Measurements from ENCODE around the gene PYDC1.
"Not testable (repeated sequence)": the region's sequence is repeated elsewhere in the genome, so short reads cannot be mapped to it uniquely, and the experiment has no call there.

PYDC1 gene

GRCh38 chr16:31216422-31217135 is at the start of gene PYDC1:
Gene PYDC1, minus strand, starts transcription at chr16:31217135. Its CDS starts 107 bp downstream, at chr16:31217028.
- Mint-ChIP-seq H3K36me3 (ENCODE audit: insufficient read depth) (no peaks in the 10 kb centered on the region), H3K4me1 (peaks cover 24% of the 10 kb centered on the region), H3K27me3 (peaks cover 70% of the 10 kb centered on the region), H3K9me3 (no peaks in the 10 kb centered on the region), H3K4me3 (peak within 1 kb of the TSS; percentile 61), H3K27ac (ENCODE audit: low read depth) (no peak within 1 kb of the TSS)
- DNase-seq (ENCODE audit: low spot score in 2 of 2) (no peak), ATAC-seq (replicated peaks; ENCODE audit: extremely low read depth, poor library complexity, severe bottlenecking) (peak; percentile 21)

- Mint-ChIP-seq H3K4me1 (peaks cover 49% of the 10 kb centered on the region), H3K27ac (ENCODE audit: low read depth) (peak overlapping the region; percentile 95), H3K4me3 (peak overlapping the region; percentile 61), H3K9me3 (no peaks in the 10 kb centered on the region), H3K27me3 (no peaks in the 10 kb centered on the region), H3K36me3 (ENCODE audit: insufficient read depth) (peaks cover 12% of the 10 kb centered on the region)
- peak in 1 of 2 donors; percentile 39 for DNase-seq (ENCODE audit: low spot score in 2 of 2)
- peak; percentile 95 for ATAC-seq (replicated peaks; ENCODE audit: extremely low read depth, poor library complexity, severe bottlenecking)
Measured at GRCh38 chr16:31265329-31266245, 48.7 kb upstream of the PYDC1 start.

- peaks cover 44% of the 10 kb centered on the region for H3K4me1 Mint-ChIP-seq
- ATAC-seq (replicated peaks; ENCODE audit: extremely low read depth, poor library complexity, severe bottlenecking) (no peak), DNase-seq (ENCODE audit: low spot score in 2 of 2) (no peak)
- H3K36me3 Mint-ChIP-seq (ENCODE audit: insufficient read depth), result peaks cover 2% of the 10 kb centered on the region
- no peaks in the 10 kb centered on the region for H3K27me3 Mint-ChIP-seq
- H3K9me3 Mint-ChIP-seq, result no peaks in the 10 kb centered on the region
- H3K27ac Mint-ChIP-seq (ENCODE audit: low read depth), result peak overlapping the region; percentile 6
- H3K4me3 Mint-ChIP-seq, result no peak overlapping the region
Measured at GRCh38 chr16:31262084-31262483, 45.1 kb upstream of the PYDC1 start.

- Mint-ChIP-seq H3K4me1 (peaks cover 34% of the 10 kb centered on the region), H3K4me3 (peak overlapping the region; percentile 74), H3K27ac (ENCODE audit: low read depth) (peak overlapping the region; percentile 71), H3K36me3 (ENCODE audit: insufficient read depth) (no peaks in the 10 kb centered on the region), H3K27me3 (no peaks in the 10 kb centered on the region), H3K9me3 (no peaks in the 10 kb centered on the region)
- no peak for DNase-seq (ENCODE audit: low spot score in 2 of 2)
- ATAC-seq (replicated peaks; ENCODE audit: extremely low read depth, poor library complexity, severe bottlenecking), result no peak
Measured at GRCh38 chr16:31260136-31260931, 43.4 kb upstream of the PYDC1 start.

GRCh38 chr16:31258366-31258765 is 41.4 kb upstream of the PYDC1 start:
- Mint-ChIP-seq H3K27me3 (no peaks in the 10 kb centered on the region), H3K27ac (ENCODE audit: low read depth) (no peak overlapping the region), H3K4me1 (peaks cover 35% of the 10 kb centered on the region), H3K4me3 (no peak overlapping the region), H3K9me3 (no peaks in the 10 kb centered on the region), H3K36me3 (ENCODE audit: insufficient read depth) (no peaks in the 10 kb centered on the region)
- no peak for ATAC-seq (replicated peaks; ENCODE audit: extremely low read depth, poor library complexity, severe bottlenecking)
- DNase-seq (ENCODE audit: low spot score in 2 of 2), result no peak

GRCh38 chr16:31256466-31256865 is 39.5 kb upstream of the PYDC1 start:
- Mint-ChIP-seq H3K27me3 (no peaks in the 10 kb centered on the region), H3K4me1 (peaks cover 27% of the 10 kb centered on the region), H3K4me3 (no peak overlapping the region), H3K9me3 (no peaks in the 10 kb centered on the region), H3K36me3 (ENCODE audit: insufficient read depth) (no peaks in the 10 kb centered on the region), H3K27ac (ENCODE audit: low read depth) (no peak overlapping the region)
- no peak for ATAC-seq (replicated peaks; ENCODE audit: extremely low read depth, poor library complexity, severe bottlenecking)
- no peak for DNase-seq (ENCODE audit: low spot score in 2 of 2)

GRCh38 chr16:31253642-31254045 is 36.7 kb upstream of the PYDC1 start:
- no peaks in the 10 kb centered on the region for H3K9me3 Mint-ChIP-seq
- peak overlapping the region; percentile 44 for H3K27ac Mint-ChIP-seq (ENCODE audit: low read depth)
- H3K27me3 Mint-ChIP-seq, result no peaks in the 10 kb centered on the region
- no peak for DNase-seq (ENCODE audit: low spot score in 2 of 2)
- no peak for ATAC-seq (replicated peaks; ENCODE audit: extremely low read depth, poor library complexity, severe bottlenecking)
- no peaks in the 10 kb centered on the region for H3K36me3 Mint-ChIP-seq (ENCODE audit: insufficient read depth)
- no peak overlapping the region for H3K4me3 Mint-ChIP-seq
- peaks cover 10% of the 10 kb centered on the region for H3K4me1 Mint-ChIP-seq

GRCh38 chr16:31251435-31251834 is 34.5 kb upstream of the PYDC1 start:
- Mint-ChIP-seq H3K36me3 (ENCODE audit: insufficient read depth) (no peaks in the 10 kb centered on the region), H3K4me3 (no peak overlapping the region), H3K9me3 (no peaks in the 10 kb centered on the region), H3K4me1 (peaks cover 10% of the 10 kb centered on the region), H3K27ac (ENCODE audit: low read depth) (no peak overlapping the region), H3K27me3 (no peaks in the 10 kb centered on the region)
- DNase-seq (ENCODE audit: low spot score in 2 of 2) (no peak), ATAC-seq (replicated peaks; ENCODE audit: extremely low read depth, poor library complexity, severe bottlenecking) (no peak)

GRCh38 chr16:31250782-31251384 is 33.9 kb upstream of the PYDC1 start:
- no peak overlapping the region for H3K27ac Mint-ChIP-seq (ENCODE audit: low read depth)
- H3K27me3 Mint-ChIP-seq, result no peaks in the 10 kb centered on the region
- no peaks in the 10 kb centered on the region for H3K9me3 Mint-ChIP-seq
- no peaks in the 10 kb centered on the region for H3K36me3 Mint-ChIP-seq (ENCODE audit: insufficient read depth)
- DNase-seq (ENCODE audit: low spot score in 2 of 2), result no peak
- H3K4me3 Mint-ChIP-seq, result no peak overlapping the region
- no peak for ATAC-seq (replicated peaks; ENCODE audit: extremely low read depth, poor library complexity, severe bottlenecking)
- H3K4me1 Mint-ChIP-seq, result peaks cover 10% of the 10 kb centered on the region

GRCh38 chr16:31248344-31248743 is 31.4 kb upstream of the PYDC1 start:
- Mint-ChIP-seq H3K4me1 (peaks cover 2% of the 10 kb centered on the region), H3K36me3 (ENCODE audit: insufficient read depth) (no peaks in the 10 kb centered on the region), H3K9me3 (no peaks in the 10 kb centered on the region), H3K27me3 (no peaks in the 10 kb centered on the region), H3K27ac (ENCODE audit: low read depth) (no peak overlapping the region), H3K4me3 (no peak overlapping the region)
- ATAC-seq (replicated peaks; ENCODE audit: extremely low read depth, poor library complexity, severe bottlenecking) (no peak), DNase-seq (ENCODE audit: low spot score in 2 of 2) (no peak)

- no peaks in the 10 kb centered on the region for H3K9me3 Mint-ChIP-seq
- no peaks in the 10 kb centered on the region for H3K4me1 Mint-ChIP-seq
- H3K27ac Mint-ChIP-seq (ENCODE audit: low read depth), result no peak overlapping the region
- H3K36me3 Mint-ChIP-seq (ENCODE audit: insufficient read depth), result no peaks in the 10 kb centered on the region
- DNase-seq (ENCODE audit: low spot score in 2 of 2), result no peak
- H3K4me3 Mint-ChIP-seq, result no peak overlapping the region
- no peak for ATAC-seq (replicated peaks; ENCODE audit: extremely low read depth, poor library complexity, severe bottlenecking)
- H3K27me3 Mint-ChIP-seq, result no peaks in the 10 kb centered on the region
Measured at GRCh38 chr16:31246296-31246695, 29.4 kb upstream of the PYDC1 start.

- H3K27me3 Mint-ChIP-seq, result not testable (repeated sequence)
Measured at GRCh38 chr16:31245598-31245997, 28.7 kb upstream of the PYDC1 start.

More at GRCh38 chr16:31245598-31245997, 28.7 kb upstream of the PYDC1 start:
- H3K36me3 Mint-ChIP-seq (ENCODE audit: insufficient read depth); DNase-seq (ENCODE audit: low spot score in 2 of 2); H3K27ac Mint-ChIP-seq (ENCODE audit: low read depth); H3K4me1 Mint-ChIP-seq; H3K4me3 Mint-ChIP-seq; ATAC-seq (replicated peaks; ENCODE audit: extremely low read depth, poor library complexity, severe bottlenecking); H3K9me3 Mint-ChIP-seq: not testable (repeated sequence)
